Measurements from ENCODE around the gene ENO1.
"Not testable (repeated sequence)": the region's sequence is repeated elsewhere in the genome, so short reads cannot be mapped to it uniquely, and the experiment has no call there.

The ENO1 gene

GRCh38 chr1:8878448-8878697 is at the start of gene ENO1:
TSS of gene ENO1 (minus strand) at chr1:8878686. CDS start at chr1:8874908, 3,778 bp downstream.
- peaks cover 54% of the 10 kb centered on the region for H3K4me1 ChIP-seq (ENCODE audit: control insufficient read depth, insufficient read depth, low read length)
- no peak for DNase-seq (ENCODE audit: low read depth)
- H3K4me3 ChIP-seq (ENCODE audit: low read length): peak within 1 kb of the TSS; percentile 98
- H3K9me3 ChIP-seq (ENCODE audit: control insufficient read depth, low read length): no peaks in the 10 kb centered on the region
- H3K36me3 ChIP-seq (ENCODE audit: control insufficient read depth, insufficient read depth, low read length, severe bottlenecking): peaks cover 28% of the 10 kb centered on the region
- H3K27me3 ChIP-seq (replicated peaks; ENCODE audit: control insufficient read depth, insufficient read depth, low read length): no peaks in the 10 kb centered on the region
- peak within 1 kb of the TSS; percentile 100 for H3K9ac ChIP-seq (ENCODE audit: low read length)

GRCh38 chr1:8926707-8927694 is 48.5 kb upstream of the ENO1 start:
- Histone ChIP-seq H3K36me3 (ENCODE audit: control insufficient read depth, insufficient read depth, low read length, severe bottlenecking) (no peaks in the 10 kb centered on the region), H3K9ac (ENCODE audit: low read length) (no peak overlapping the region), H3K4me1 (ENCODE audit: control insufficient read depth, insufficient read depth, low read length) (no peaks in the 10 kb centered on the region), H3K27me3 (replicated peaks; ENCODE audit: control insufficient read depth, insufficient read depth, low read length) (peaks cover 23% of the 10 kb centered on the region), H3K4me3 (ENCODE audit: low read length) (no peak overlapping the region), H3K9me3 (ENCODE audit: control insufficient read depth, low read length) (no peaks in the 10 kb centered on the region)
- DNase-seq (ENCODE audit: low read depth): no peak

DNA sequence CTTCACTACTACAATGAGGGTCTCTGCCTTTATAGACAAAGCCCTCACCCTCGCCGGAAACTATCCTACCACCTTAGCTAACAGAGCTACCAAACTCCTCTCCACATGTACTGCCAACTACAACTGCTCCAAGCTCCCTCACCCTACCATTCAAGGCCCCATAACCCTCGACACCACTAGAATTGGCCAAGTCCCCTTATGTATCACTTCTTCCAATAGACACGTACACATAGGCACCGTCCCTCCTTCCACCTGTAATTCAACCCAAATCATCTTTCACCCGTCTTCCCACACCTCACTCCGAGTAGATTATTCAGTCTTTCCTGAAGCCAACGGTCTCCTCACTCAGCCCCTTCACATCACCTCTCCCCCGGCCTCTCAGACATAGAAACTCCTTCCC is 47.5 kb upstream of the ENO1 start:
- Histone ChIP-seq H3K9ac (ENCODE audit: low read length) (no peak overlapping the region), H3K36me3 (ENCODE audit: control insufficient read depth, insufficient read depth, low read length, severe bottlenecking) (no peaks in the 10 kb centered on the region), H3K4me3 (ENCODE audit: low read length) (no peak overlapping the region), H3K27me3 (replicated peaks; ENCODE audit: control insufficient read depth, insufficient read depth, low read length) (peaks cover 33% of the 10 kb centered on the region), H3K9me3 (ENCODE audit: control insufficient read depth, low read length) (no peaks in the 10 kb centered on the region), H3K4me1 (ENCODE audit: control insufficient read depth, insufficient read depth, low read length) (no peaks in the 10 kb centered on the region)
- no peak for DNase-seq (ENCODE audit: low read depth)

DNA sequence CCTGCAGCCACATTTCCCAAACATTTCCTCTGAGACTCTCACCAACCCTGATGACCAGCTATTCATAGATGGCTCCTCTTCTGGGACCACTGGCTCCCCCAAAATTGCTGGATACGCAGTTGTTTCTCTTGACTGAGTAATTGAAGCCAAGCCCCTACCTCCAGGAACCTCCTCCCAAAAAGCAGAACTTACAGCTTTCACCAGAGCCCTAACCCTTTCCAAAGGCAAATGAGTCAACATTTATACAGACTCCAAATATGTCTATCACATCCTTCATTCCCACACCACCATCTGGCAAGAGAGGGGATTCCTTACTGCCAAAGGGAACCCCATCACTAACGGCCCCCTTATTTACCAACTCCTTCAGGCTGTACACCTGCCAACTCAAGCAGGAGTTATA is 46.9 kb upstream of the ENO1 start:
- H3K27me3 ChIP-seq (replicated peaks; ENCODE audit: control insufficient read depth, insufficient read depth, low read length): peaks cover 33% of the 10 kb centered on the region
- H3K9ac ChIP-seq (ENCODE audit: low read length): no peak overlapping the region
- no peak for DNase-seq (ENCODE audit: low read depth)
- no peaks in the 10 kb centered on the region for H3K4me1 ChIP-seq (ENCODE audit: control insufficient read depth, insufficient read depth, low read length)
- no peaks in the 10 kb centered on the region for H3K36me3 ChIP-seq (ENCODE audit: control insufficient read depth, insufficient read depth, low read length, severe bottlenecking)
- no peak overlapping the region for H3K4me3 ChIP-seq (ENCODE audit: low read length)
- H3K9me3 ChIP-seq (ENCODE audit: control insufficient read depth, low read length): no peaks in the 10 kb centered on the region

- Histone ChIP-seq H3K9me3 (ENCODE audit: control insufficient read depth, low read length) (no peaks in the 10 kb centered on the region), H3K4me1 (ENCODE audit: control insufficient read depth, insufficient read depth, low read length) (no peaks in the 10 kb centered on the region), H3K4me3 (ENCODE audit: low read length) (no peak overlapping the region), H3K36me3 (ENCODE audit: control insufficient read depth, insufficient read depth, low read length, severe bottlenecking) (no peaks in the 10 kb centered on the region), H3K27me3 (replicated peaks; ENCODE audit: control insufficient read depth, insufficient read depth, low read length) (peaks cover 33% of the 10 kb centered on the region), H3K9ac (ENCODE audit: low read length) (no peak overlapping the region)
- no peak for DNase-seq (ENCODE audit: low read depth)
Measured at GRCh38 chr1:8922962-8923361, 44.5 kb upstream of the ENO1 start.

DNA sequence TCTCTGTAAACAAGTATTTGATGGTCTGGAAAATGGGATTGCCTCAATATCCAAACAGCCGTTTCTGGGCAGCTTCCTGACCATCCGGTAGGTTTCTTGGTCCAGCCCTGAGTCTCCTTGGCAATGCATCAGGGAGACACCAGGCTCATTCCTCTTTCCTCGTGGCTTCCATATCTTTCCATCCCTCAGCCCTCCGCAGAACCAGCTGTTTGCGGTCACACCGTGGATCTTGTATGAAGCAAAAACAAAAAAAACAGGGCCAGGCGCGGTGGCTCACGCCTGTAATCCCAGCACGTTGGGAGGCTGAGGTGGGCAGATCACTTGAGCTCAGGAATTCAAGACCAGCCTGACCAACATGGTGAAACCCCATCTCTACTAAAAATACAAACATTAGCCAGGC is 39.0 kb upstream of the ENO1 start:
- not testable (repeated sequence) for H3K36me3 ChIP-seq (ENCODE audit: control insufficient read depth, insufficient read depth, low read length, severe bottlenecking); H3K4me3 ChIP-seq (ENCODE audit: low read length); H3K9ac ChIP-seq (ENCODE audit: low read length); H3K4me1 ChIP-seq (ENCODE audit: control insufficient read depth, insufficient read depth, low read length); DNase-seq (ENCODE audit: low read depth); H3K9me3 ChIP-seq (ENCODE audit: control insufficient read depth, low read length)
- H3K27me3 ChIP-seq (replicated peaks; ENCODE audit: control insufficient read depth, insufficient read depth, low read length): peaks cover 13% of the 10 kb centered on the region

DNA sequence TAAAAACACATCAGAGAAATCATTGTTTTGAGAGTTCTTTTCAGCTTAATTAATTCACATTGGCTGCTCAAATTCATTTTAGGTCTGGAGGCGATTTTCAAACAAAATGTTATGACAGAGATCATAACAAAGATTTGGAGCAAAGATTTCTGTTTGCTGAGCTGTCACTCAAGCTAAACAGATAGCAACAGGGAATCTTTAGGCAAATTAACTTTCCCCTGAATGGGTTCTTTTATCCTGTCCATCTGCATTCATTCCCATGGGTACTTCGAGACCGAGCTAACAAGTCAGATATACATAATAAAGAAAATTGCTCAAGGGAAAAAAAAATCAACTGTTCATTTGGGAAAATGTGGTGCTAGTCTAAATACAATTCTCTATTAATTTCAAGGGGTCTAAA is 37.0 kb upstream of the ENO1 start:
- Histone ChIP-seq H3K4me3 (ENCODE audit: low read length) (no peak overlapping the region), H3K9ac (ENCODE audit: low read length) (no peak overlapping the region), H3K4me1 (ENCODE audit: control insufficient read depth, insufficient read depth, low read length) (no peaks in the 10 kb centered on the region), H3K9me3 (ENCODE audit: control insufficient read depth, low read length) (no peaks in the 10 kb centered on the region), H3K36me3 (ENCODE audit: control insufficient read depth, insufficient read depth, low read length, severe bottlenecking) (no peaks in the 10 kb centered on the region), H3K27me3 (replicated peaks; ENCODE audit: control insufficient read depth, insufficient read depth, low read length) (no peaks in the 10 kb centered on the region)
- DNase-seq (ENCODE audit: low read depth): no peak

DNA sequence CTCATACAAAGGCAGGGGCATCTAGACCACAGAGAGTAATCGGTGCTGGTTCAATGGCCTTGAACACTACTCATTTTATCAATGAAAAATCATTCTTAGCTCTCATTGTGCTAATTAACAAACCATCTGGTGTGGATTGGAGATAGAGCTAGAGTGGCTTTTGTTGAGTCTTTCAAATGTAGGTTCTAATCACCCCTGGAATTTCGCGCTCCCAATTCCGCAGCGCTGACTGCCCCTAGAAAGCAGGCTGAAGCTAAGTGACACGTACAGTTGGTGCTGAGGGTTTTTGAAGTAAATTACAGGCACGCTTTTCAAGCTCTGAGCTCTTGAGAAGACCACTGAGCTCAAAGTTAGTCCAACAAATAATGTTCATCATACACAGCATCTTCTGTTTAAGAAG is 36.0 kb upstream of the ENO1 start:
- H3K9me3 ChIP-seq (ENCODE audit: control insufficient read depth, low read length): no peaks in the 10 kb centered on the region
- no peak overlapping the region for H3K4me3 ChIP-seq (ENCODE audit: low read length)
- DNase-seq (ENCODE audit: low read depth): no peak
- H3K27me3 ChIP-seq (replicated peaks; ENCODE audit: control insufficient read depth, insufficient read depth, low read length): no peaks in the 10 kb centered on the region
- H3K9ac ChIP-seq (ENCODE audit: low read length): no peak overlapping the region
- no peaks in the 10 kb centered on the region for H3K4me1 ChIP-seq (ENCODE audit: control insufficient read depth, insufficient read depth, low read length)
- no peaks in the 10 kb centered on the region for H3K36me3 ChIP-seq (ENCODE audit: control insufficient read depth, insufficient read depth, low read length, severe bottlenecking)

- no peak for DNase-seq (ENCODE audit: low read depth)
- no peak overlapping the region for H3K4me3 ChIP-seq (ENCODE audit: low read length)
- no peaks in the 10 kb centered on the region for H3K4me1 ChIP-seq (ENCODE audit: control insufficient read depth, insufficient read depth, low read length)
- H3K36me3 ChIP-seq (ENCODE audit: control insufficient read depth, insufficient read depth, low read length, severe bottlenecking): no peaks in the 10 kb centered on the region
- H3K9me3 ChIP-seq (ENCODE audit: control insufficient read depth, low read length): no peaks in the 10 kb centered on the region
- H3K9ac ChIP-seq (ENCODE audit: low read length): no peak overlapping the region
- H3K27me3 ChIP-seq (replicated peaks; ENCODE audit: control insufficient read depth, insufficient read depth, low read length): no peaks in the 10 kb centered on the region
Measured at GRCh38 chr1:8913457-8913856, 35.0 kb upstream of the ENO1 start.

GRCh38 chr1:8911416-8912309 is 33.2 kb upstream of the ENO1 start:
- no peaks in the 10 kb centered on the region for H3K4me1 ChIP-seq (ENCODE audit: control insufficient read depth, insufficient read depth, low read length)
- no peaks in the 10 kb centered on the region for H3K36me3 ChIP-seq (ENCODE audit: control insufficient read depth, insufficient read depth, low read length, severe bottlenecking)
- H3K27me3 ChIP-seq (replicated peaks; ENCODE audit: control insufficient read depth, insufficient read depth, low read length): no peaks in the 10 kb centered on the region
- H3K9me3 ChIP-seq (ENCODE audit: control insufficient read depth, low read length): no peaks in the 10 kb centered on the region
- no peak overlapping the region for H3K4me3 ChIP-seq (ENCODE audit: low read length)
- DNase-seq (ENCODE audit: low read depth): no peak
- no peak overlapping the region for H3K9ac ChIP-seq (ENCODE audit: low read length)

GRCh38 chr1:8910914-8911313 is 32.4 kb upstream of the ENO1 start:
- Histone ChIP-seq H3K9ac (ENCODE audit: low read length) (no peak overlapping the region), H3K4me1 (ENCODE audit: control insufficient read depth, insufficient read depth, low read length) (peaks cover 2% of the 10 kb centered on the region), H3K9me3 (ENCODE audit: control insufficient read depth, low read length) (no peaks in the 10 kb centered on the region), H3K27me3 (replicated peaks; ENCODE audit: control insufficient read depth, insufficient read depth, low read length) (no peaks in the 10 kb centered on the region), H3K36me3 (ENCODE audit: control insufficient read depth, insufficient read depth, low read length, severe bottlenecking) (no peaks in the 10 kb centered on the region), H3K4me3 (ENCODE audit: low read length) (no peak overlapping the region)
- DNase-seq (ENCODE audit: low read depth): no peak
